Right lung (tissue), 5 donors: ENCODE data around the gene HTT. TPM values are rescaled to one million over a fixed set of nuclear protein-coding genes. Genes with fewer than 3 reads are reported as not detected.

ENCODE experiments used
- DNase-seq, 2 donors: peaks; one replicate each; pipeline ENCODE4 v3.0.0-alpha.2; 2013
- polyA plus RNA-seq, 5 donors: library from polyadenylated mRNA; unstranded; fragments of 120-200 nt; gene quantifications; one replicate each; pipeline versions ENCODE4 v1.2.1 to v1.2.3, GENCODE V29; 2013; ENCODE audit warnings: inconsistent platforms in 1 of 5, low replicate concordance in 1 of 5; ENCODE audit not compliant: insufficient read length in 5 of 5, insufficient read depth in 1 of 5

The HTT gene
- polyA plus RNA-seq, 5 donors, result 27.9 to 34.4 (median 32.0) TPM

DNA sequence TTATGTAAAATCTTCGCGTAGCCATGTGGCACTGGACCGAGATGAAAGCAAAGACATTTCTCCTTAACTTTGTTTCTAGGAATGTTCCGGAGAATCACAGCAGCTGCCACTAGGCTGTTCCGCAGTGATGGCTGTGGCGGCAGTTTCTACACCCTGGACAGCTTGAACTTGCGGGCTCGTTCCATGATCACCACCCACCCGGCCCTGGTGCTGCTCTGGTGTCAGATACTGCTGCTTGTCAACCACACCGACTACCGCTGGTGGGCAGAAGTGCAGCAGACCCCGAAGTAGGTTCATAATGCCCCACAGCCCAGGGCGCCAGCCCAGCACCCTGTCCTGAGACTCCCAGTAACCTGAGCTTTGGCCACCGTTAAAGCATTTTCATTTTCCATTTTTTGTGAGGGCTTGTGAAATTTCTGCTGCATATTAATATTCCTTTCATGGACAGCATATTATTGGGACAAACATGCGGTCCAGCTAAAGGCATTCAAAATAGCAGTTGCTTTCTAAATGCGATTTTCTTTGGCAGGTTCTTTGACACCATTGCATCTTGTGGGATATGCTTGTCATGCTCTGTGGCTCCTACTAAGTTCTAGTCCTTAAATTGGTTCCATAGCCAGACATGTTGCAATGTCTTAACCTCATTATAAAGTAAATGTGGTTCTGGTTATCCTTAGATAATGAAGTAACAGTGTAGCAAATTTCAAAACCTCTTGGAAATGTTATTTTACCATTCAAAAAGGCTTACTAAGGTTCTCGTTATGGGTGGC is 125.4 kb downstream of the HTT start:
- peak in 1 of 2 donors; percentile 40 for DNase-seq

DNA sequence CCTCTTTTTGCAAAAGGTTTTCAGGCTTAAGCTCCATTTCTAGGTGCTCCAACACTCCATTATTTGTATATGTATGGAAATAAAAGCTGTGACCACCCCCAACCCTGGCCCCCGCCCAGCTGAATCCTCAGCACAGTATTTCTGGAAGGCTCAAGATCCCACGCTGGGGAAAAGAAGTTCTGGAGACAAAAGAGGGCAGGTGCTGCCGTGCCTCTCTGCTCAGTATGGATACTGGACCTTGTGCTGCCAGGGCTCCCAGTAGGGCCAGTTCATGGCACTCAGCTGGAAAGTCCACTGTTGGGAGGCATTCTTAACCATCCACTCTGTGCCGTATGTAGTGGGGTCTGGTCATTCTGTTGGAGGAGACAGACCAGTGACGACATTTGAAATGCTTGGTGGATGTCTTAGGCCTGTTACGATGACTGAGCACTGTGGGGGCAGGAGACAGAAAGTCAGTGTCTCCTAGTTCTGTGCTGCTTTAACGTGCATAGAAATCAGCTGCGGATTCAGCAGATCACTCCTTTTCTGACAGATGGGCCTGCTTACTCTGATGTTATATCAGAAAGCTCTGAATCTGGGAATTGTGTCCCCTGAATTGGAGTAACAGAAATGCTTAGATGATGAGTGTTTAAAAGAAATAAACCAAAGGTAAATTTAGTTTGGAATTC is 126.1 kb downstream of the HTT start:
- DNase-seq, result no peak

DNA sequence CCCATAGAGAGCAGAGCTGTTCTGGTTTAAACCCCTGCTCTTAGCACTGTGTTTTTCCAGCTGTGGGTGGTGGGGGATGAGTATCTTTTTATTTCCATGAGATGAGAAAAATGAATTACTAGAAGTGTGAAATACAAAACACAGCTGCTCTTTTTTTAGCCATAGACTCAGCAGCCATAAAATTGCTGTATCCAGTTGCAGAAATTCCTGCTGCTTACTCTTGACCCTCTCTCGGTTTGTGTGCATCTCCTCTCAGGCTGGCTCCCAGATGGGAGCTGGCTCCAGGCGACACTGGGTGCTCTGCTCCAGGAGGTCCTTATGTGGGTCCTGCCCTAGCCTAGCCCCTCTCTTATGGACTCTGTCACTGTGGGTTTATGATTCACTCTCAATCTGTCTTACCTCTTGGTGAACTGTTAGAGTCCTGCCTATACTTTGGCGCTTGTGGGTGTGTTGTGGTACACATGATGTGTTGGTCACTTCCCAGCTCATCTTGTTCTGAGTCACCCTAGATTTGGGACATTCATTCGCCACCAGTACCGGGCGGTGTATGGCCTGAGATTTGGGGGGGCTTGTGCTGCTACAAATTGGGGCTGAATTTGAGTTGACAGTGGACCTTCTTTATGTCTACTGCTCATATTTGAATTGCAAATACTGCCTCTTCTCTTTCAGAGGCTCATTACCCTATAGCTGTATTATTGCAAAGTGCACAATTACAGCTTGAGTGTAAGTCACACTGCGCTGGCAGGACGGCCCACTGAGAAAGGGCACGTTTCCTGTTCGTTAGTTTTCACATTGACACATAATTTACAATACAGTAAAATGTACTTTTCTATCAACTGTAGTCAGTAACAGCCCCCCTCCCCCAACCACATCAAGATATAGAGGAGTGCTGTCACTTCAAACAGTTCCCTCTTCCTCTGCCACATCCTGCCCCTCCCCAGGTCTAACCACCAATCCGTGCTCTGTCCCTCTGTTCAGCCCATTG is 127.5 kb downstream of the HTT start:
- DNase-seq, result peak; percentile 73 to 78

DNA sequence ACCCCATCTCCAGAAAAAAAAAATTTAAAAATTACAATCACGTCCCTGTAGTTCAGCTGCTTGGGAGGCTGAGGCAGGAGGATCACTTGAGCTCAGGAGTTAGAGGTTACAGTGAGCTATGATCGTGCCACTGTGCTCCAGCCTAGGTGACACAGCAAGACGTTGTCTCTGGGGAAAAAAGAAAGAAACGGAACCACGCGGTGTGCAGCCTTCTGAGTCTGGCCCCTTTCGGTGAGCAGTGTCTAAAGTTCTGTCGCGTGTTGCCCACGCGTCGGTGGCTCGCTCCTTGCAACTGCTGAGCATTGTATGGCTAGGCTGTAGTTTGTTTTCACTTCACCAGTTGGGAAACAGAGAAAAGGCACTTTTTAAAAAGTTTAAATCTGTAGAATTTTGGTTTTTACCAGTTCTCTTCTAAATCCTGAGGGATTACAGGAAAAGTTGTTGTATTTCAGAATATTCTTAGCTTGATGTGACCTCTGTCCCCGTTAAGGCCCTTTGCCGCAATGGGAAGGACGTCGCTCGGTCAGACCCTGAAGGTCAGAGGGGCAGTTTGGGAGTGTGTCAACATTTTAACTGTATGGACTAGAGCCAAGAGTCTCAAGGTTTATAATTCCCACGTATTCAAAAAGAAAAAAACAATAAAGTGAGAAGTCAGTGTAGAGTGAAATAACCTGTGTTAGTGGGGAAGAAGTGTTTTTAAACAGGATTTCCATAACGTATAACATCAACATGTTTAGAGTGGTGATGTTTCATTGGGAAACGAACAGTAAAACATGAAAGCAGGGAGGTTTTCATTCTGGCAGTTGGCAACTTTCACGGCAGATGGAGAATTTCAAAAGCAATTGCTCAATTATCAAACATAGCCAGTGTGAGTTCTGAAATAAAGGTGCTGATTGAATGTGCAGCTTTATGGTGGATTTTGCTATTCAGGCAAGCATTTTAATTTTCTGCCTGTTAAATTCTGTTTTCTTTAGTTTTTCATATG is 128.6 kb downstream of the HTT start:
- peak in 1 of 2 donors; percentile 53 for DNase-seq

DNA sequence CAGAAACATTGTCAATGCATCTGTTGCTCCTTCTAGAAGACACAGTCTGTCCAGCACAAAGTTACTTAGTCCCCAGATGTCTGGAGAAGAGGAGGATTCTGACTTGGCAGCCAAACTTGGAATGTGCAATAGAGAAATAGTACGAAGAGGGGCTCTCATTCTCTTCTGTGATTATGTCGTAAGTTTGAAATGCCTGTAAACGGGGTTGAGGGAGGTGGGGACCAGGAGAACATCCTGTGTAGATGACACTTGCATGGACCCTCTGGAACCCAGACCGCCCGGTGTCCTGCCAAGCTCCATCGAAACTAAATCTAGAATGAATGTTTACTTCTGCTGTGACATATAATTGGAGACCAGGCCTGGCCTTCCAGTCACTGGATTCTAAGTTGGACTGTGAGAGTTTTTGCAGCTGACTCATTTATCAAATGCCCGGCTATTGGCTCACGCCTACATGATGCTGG is 129.5 kb downstream of the HTT start:
- DNase-seq, result peak in 1 of 2 donors; percentile 24

DNA sequence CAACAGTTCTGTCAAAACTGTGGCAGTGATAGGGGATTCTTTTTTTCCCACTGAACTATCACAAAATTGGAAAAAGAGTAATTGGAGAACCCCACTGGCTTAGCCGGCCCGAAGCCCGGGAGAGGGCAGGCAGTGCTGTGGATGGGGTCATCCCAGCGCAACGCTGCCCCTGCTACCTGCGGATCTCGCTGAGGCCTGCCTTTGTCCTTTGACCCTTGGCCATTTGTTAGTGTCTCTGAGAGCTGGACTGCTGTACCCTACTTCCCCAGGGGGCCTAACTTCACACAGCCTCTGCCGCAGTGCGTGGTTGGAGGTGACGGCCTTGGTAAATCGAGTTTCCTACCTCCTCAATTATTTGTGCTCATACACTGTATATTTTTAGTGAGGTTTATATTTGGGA is 131.5 kb downstream of the HTT start:
- DNase-seq, result no peak

DNA sequence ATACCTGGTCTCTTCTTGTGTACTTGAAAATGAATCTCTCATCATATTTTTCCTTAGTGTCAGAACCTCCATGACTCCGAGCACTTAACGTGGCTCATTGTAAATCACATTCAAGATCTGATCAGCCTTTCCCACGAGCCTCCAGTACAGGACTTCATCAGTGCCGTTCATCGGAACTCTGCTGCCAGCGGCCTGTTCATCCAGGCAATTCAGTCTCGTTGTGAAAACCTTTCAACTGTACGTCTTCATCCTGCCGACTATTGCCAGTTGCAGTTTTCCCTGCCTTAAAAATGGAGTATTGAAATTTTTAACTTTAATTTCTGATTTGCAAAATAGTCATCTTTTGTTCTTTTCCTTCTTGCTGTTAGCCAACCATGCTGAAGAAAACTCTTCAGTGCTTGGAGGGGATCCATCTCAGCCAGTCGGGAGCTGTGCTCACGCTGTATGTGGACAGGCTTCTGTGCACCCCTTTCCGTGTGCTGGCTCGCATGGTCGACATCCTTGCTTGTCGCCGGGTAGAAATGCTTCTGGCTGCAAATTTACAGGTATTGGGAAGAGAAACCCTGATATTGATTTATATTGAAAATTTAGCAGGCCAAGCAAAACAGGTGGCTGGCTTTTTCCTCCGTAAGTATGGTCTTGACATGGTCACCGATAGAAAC is 132.1 kb downstream of the HTT start:
- no peak for DNase-seq

DNA sequence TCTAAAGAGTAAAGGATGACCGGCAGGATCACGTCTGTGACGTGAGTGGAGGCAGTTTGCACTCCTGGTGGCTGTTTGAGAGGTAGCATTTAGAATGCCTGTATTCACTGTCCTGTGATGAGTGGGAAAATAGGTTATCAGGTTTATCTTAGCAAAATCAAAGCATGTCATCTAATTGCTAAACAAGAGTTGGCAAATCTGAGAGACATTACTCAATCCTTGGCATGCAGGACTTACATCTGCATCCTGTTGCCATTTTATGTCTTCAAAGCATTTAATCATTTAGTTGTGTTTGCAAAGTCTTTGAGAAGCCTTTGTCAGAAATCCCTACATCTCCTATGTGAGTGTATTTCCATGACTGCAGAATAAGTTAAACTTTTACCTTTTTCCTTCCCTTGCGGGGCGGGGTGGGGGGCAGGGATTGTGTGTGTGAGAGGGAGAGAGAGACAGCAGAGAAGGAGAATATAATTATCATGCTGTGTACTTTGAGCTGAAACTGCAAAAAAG is 133.1 kb downstream of the HTT start:
- no peak for DNase-seq

DNA sequence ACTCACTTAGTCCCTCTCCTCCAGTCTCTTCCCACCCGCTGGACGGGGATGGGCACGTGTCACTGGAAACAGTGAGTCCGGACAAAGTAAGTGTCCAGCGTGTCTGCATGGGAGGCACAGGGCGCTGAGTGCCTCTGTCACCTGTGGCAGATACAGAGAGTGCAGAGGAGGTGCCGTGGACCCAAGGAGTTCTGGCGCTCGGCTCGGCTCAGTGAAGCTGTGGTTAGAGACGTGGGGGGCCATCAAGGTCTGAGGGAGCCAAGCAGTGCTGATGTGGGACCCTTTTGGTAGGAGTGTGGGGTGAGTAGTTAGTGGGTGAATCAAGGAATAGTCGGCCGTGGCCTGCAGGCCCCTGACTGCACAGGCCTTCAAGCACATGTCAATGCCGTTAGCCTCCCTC is 134.3 kb downstream of the HTT start:
- DNase-seq, result no peak

DNA sequence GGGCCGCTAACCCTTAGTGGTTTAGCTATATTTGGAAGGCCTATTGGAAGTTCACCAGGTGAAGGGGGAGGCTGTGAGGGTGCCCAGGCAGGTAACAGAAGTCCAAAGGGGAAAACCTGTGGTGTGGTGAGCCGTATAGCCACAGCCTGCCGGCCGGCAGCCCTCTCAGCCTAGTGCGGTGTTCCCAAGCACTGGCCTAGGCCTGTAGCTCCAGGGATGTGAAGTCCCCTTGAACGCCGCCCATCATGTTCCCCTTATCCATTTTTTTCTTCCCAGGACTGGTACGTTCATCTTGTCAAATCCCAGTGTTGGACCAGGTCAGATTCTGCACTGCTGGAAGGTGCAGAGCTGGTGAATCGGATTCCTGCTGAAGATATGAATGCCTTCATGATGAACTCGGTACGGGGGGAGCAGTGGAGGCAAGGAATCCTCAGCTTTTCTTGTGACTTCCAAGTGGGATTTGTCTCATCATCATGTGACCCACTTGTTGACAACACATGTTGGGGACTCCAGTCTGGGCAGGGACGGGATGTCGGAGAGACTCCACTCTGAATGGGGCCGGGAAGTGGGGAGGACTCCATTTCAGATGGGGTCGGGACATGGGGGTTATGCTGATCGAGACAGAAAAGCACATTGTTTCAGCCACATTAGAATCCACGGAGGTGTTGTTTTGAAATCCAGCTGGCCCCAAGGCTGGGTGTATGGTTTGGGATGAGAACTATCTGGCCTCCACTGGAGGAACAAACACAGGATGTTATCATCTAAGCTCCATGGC is 135.3 kb downstream of the HTT start:
- no peak for DNase-seq

DNA sequence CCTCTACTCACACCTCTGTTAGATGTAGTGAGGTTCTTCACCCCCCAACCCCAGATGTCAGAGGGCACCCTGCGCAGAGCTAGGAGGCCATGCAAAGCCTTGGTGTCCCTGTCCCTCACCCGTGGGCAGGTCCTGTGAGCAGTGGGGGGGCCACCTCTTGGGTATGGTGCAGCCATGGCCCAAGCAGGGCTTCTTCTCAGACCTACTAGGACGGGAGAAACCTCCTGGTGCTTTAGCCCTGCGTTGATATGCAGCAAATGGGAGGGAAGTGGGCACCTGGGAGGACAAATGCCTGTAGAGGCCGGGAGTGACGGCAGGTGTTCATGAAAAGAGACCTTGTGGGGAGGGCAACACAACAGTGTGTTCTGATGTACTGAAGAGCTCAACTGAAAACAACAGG is 136.0 kb downstream of the HTT start:
- no peak for DNase-seq

DNA sequence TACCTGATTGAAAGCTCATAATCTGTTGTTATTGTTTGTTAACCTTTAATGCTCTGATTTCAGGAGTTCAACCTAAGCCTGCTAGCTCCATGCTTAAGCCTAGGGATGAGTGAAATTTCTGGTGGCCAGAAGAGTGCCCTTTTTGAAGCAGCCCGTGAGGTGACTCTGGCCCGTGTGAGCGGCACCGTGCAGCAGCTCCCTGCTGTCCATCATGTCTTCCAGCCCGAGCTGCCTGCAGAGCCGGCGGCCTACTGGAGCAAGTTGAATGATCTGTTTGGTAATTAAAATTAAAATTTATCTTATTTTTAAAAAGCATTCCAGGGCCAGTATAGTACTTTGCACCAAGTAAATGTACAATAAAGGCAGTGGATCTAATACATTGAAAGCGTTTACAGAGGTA is 137.4 kb downstream of the HTT start:
- no peak for DNase-seq

DNA sequence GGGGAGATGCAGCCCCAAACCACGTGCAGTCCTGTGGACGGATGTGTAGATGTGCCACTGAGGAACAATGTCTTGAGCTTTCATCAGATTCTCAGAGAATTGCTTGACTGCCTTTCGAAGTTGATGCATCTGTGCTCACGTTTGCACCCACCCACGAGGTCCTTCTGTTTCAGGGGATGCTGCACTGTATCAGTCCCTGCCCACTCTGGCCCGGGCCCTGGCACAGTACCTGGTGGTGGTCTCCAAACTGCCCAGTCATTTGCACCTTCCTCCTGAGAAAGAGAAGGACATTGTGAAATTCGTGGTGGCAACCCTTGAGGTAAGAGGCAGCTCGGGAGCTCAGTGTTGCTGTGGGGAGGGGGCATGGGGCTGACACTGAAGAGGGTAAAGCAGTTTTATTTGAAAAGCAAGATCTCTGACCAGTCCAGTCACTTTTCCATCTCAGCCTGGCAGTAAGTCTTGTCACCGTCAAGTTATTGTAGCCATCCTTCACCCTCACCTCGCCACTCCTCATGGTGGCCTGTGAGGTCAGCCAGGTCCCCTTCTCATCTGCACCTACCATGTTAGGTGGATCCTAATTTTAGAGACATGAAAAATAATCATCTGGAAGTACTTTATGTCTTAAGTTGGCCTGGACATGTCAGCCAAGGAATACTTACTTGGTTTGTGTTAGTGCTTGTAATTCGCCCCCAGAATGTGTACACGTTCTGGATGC is 138.1 kb downstream of the HTT start:
- DNase-seq, result no peak

DNA sequence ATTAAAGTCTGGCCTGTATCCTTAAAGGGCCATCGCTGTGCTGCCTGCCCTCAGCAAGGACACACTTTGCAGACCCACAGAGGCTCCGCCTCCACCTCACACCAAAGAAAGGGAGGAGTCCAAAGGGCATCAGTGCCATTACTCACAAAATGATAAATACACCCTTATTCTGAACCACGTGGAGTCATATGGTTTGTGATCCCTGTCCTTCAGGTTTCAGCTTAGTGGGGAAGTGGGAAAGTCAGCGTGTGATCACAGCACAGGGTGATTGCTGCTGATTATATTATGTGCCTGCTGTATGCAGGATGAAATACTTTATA is 138.6 kb downstream of the HTT start:
- DNase-seq, result no peak

DNA sequence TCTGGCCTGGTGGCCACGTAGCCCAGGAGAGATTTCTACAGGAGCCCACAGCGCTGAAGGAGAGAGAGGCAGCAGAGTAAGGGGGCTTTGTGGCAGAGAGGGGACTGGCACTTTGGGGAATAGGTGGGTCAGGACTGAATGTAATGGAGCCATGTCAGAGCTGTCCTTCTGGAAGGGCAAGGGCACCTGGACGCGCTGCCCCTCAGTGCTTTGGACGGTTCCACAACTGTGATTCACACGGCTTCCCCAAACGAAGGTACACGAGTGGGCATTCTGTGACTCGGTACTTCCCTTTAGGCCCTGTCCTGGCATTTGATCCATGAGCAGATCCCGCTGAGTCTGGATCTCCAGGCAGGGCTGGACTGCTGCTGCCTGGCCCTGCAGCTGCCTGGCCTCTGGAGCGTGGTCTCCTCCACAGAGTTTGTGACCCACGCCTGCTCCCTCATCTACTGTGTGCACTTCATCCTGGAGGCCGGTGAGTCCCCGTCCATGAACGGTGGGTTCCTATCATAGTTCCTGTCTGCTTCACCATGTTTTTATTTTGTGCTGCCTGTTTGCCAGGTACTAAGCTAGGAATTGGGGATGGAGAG is 139.3 kb downstream of the HTT start:
- DNase-seq, result no peak

DNA sequence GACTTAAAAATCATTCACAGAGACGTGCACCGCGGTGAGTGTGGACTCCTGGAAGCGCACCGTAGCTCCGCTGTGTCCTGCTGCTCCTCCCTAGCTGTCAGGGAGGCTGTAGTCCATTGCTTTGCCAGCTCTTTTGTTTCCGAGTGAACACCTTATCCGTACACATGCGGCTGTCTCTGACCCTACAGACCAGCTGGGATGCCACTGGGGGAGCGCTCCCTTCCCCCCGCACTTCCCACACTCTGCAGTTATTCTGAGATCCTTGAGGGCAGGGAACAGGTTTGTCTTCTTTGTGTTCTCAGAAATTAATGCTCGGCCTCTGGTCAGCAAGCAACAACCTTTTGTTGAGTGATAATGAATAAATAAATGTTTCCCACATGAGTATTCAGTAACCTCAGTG is 140.8 kb downstream of the HTT start:
- no peak for DNase-seq

DNA sequence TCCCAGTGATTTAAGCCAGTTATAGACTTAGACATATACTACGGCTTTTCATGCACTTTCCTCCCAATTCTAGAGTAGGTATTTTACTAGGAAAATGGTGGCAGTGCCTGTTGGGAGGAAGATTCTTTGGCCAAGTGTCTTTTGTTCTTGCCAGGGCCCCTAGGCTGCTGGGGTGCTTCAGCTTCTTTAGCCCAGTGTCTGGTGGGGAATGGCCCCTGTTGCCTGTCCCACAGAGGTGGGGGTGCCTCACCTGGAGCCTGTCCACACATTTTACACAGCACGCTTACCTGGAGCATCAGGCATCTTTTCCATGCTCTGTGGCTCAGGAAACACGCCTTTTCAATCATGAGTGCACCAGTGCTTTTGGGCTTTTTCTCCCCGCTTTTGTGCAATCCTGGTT is 141.3 kb downstream of the HTT start:
- DNase-seq, result no peak

DNA sequence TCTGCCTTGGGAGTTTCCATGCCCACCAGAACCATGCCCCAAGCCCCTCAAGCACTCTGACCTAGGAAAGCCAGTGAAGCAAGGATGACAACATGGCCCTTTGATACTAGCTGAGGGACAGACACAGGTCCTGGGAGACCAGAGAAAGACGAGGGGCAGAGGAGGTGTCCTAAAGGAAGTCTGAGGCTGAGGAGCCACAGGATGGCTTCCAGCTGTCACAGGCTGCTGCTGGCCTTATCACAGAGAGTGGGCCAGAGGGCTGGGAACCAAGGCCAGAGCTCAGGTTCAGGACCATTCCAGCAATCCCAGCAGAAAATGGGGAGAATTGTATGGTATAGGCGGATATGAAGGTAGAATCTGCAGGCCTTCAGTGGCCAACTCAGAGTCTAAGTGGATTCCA is 142.8 kb downstream of the HTT start:
- no peak for DNase-seq
